ENCODE measurements around the gene AGBL4.

Gene AGBL4

DNA sequence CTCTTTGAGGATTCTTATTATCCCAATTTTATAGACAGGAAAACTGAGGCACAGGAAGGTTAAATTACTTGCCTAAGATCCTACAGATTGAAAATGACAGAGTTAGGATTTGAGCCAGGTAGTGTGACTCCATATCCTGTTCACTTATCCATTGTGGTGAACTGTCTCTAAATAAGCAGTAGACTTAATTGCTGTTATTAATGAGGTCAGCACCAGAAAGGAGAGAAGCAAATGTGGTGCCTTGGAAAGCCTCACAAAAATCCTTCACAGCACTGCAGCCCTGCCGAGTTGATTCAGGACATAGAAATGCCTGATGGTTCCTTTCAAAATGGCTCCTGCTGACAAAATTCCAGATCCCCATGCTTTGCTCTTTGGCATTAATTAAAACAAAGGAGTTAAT, 1053.8 kb downstream of the AGBL4 start:
- no peaks in the 10 kb centered on the region for H3K36me3 ChIP-seq (ENCODE audit: insufficient read depth, low read length)
- H3K27ac ChIP-seq (ENCODE audit: low read depth, low read length) = no peak overlapping the region
- H3K4me1 ChIP-seq (ENCODE audit: insufficient read depth, low read length) = no peaks in the 10 kb centered on the region
- H3K4me3 ChIP-seq (ENCODE audit: low read length) = no peak overlapping the region
- no peak overlapping the region for H3K9ac ChIP-seq (ENCODE audit: low read depth, low read length)
- peaks cover 8% of the 10 kb centered on the region for H3K9me3 ChIP-seq (ENCODE audit: insufficient read depth, low read depth, low read length)
- no peaks in the 10 kb centered on the region for H3K27me3 ChIP-seq (ENCODE audit: insufficient read depth, low read length)
- 95% methylated on average over 1 of the region's 1 CpG for WGBS

- H3K4me1 ChIP-seq (ENCODE audit: insufficient read depth, low read length) = no peaks in the 10 kb centered on the region
- H3K36me3 ChIP-seq (ENCODE audit: insufficient read depth, low read length) = no peaks in the 10 kb centered on the region
- no peak overlapping the region for H3K27ac ChIP-seq (ENCODE audit: low read depth, low read length)
- peaks cover 2% of the 10 kb centered on the region; the same call in 1 of the 2 replicates for H3K9me3 ChIP-seq (ENCODE audit: insufficient read depth, low read depth, low read length)
- no peak overlapping the region for H3K4me3 ChIP-seq (ENCODE audit: low read length)
- 35% methylated on average over 3 of the region's 3 CpGs for WGBS
- no peaks in the 10 kb centered on the region for H3K27me3 ChIP-seq (ENCODE audit: insufficient read depth, low read length)
- no peak overlapping the region for H3K9ac ChIP-seq (ENCODE audit: low read depth, low read length)
Measured at GRCh38 chr1:48967318-48967717, 1056.4 kb downstream of the AGBL4 start.

DNA sequence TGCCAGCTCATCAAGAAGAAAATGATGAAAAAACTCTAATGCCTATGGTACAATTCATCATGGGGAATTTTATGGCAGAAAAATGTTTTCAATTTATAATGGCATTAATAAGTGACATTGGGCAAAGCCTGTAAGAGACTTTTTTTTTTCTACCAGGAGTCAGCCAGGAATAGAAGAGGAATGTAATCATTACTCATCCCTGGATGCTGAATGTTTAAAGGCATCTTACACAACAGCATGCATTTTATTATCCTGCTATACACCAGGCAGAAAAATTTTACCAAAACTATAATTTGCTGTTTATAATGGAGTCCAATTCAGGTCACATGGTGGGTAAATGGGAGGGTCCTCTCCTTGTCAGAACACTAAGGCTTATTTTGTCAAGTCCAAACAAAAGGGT, 1057.2 kb downstream of the AGBL4 start:
- peaks cover 2% of the 10 kb centered on the region; the same call in 1 of the 2 replicates for H3K9me3 ChIP-seq (ENCODE audit: insufficient read depth, low read depth, low read length)

GRCh38 chr1:48960320-48960719, 1063.4 kb downstream of the AGBL4 start:
- H3K27ac ChIP-seq (ENCODE audit: low read depth, low read length) = no peak overlapping the region
- H3K4me3 ChIP-seq (ENCODE audit: low read length) = no peak overlapping the region
- no peaks in the 10 kb centered on the region for H3K4me1 ChIP-seq (ENCODE audit: insufficient read depth, low read length)
- H3K27me3 ChIP-seq (ENCODE audit: insufficient read depth, low read length) = no peaks in the 10 kb centered on the region
- H3K9ac ChIP-seq (ENCODE audit: low read depth, low read length) = no peak overlapping the region
- H3K9me3 ChIP-seq (ENCODE audit: insufficient read depth, low read depth, low read length) = no peaks in the 10 kb centered on the region; the same call in 1 of the 2 replicates
- no peaks in the 10 kb centered on the region for H3K36me3 ChIP-seq (ENCODE audit: insufficient read depth, low read length)

More for the DNA sequence above, 1057.2 kb downstream of the AGBL4 start:
- Histone ChIP-seq H3K36me3 (ENCODE audit: insufficient read depth, low read length) (no peaks in the 10 kb centered on the region), H3K4me1 (ENCODE audit: insufficient read depth, low read length) (no peaks in the 10 kb centered on the region), H3K4me3 (ENCODE audit: low read length) (no peak overlapping the region), H3K9ac (ENCODE audit: low read depth, low read length) (no peak overlapping the region), H3K27me3 (ENCODE audit: insufficient read depth, low read length) (no peaks in the 10 kb centered on the region), H3K27ac (ENCODE audit: low read depth, low read length) (no peak overlapping the region)

GRCh38 chr1:48955774-48956173, 1068.0 kb downstream of the AGBL4 start:
- no peaks in the 10 kb centered on the region for H3K36me3 ChIP-seq (ENCODE audit: insufficient read depth, low read length)
- H3K9me3 ChIP-seq (ENCODE audit: insufficient read depth, low read depth, low read length) = no peaks in the 10 kb centered on the region
- no peak overlapping the region for H3K9ac ChIP-seq (ENCODE audit: low read depth, low read length)
- H3K27me3 ChIP-seq (ENCODE audit: insufficient read depth, low read length) = no peaks in the 10 kb centered on the region
- H3K4me1 ChIP-seq (ENCODE audit: insufficient read depth, low read length) = no peaks in the 10 kb centered on the region
- no peak overlapping the region for H3K4me3 ChIP-seq (ENCODE audit: low read length)
- no peak overlapping the region for H3K27ac ChIP-seq (ENCODE audit: low read depth, low read length)

DNA sequence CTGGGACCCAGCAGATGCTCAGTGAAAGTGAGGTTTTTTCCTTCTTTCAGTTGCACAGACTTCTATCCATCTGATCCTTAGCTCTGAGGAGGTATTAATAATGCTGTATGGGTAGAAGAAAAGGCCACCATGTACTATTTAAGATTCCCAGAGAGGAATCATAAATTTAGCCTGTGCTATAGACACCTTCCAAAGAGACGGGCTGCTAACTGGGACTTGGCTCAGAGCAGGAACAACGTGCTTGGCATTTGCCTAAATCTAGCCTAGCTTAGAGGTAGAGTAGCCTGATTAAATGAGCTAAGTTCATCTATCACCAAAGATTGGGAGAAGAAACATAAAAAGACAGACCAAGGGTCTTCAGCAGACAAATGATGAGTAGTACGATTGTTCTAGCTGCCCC, 1070.1 kb downstream of the AGBL4 start:
- Histone ChIP-seq H3K27ac (ENCODE audit: low read depth, low read length) (no peak overlapping the region), H3K9ac (ENCODE audit: low read depth, low read length) (no peak overlapping the region), H3K36me3 (ENCODE audit: insufficient read depth, low read length) (no peaks in the 10 kb centered on the region), H3K9me3 (ENCODE audit: insufficient read depth, low read depth, low read length) (no peaks in the 10 kb centered on the region), H3K4me3 (ENCODE audit: low read length) (no peak overlapping the region), H3K27me3 (ENCODE audit: insufficient read depth, low read length) (no peaks in the 10 kb centered on the region), H3K4me1 (ENCODE audit: insufficient read depth, low read length) (no peaks in the 10 kb centered on the region)
- 76% methylated on average over 3 of the region's 3 CpGs for WGBS

DNA sequence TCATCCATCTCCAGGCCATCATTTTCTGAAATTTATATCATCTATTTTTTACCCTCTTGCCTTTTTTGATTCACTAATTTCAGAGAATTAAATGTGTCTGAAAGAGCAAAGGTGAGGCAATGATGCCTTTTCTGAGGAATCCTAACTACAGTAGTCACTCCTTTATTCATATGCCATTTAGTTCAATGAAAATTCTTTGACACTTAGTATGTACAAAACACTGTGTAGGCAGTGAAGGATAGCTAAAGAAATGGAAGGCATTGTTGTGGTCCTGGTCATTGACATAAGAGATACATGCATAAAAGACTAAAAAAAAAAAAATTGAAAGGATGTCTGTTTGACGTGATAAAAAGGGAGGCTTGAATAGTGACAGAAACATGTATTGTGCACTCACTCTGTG, 1075.2 kb downstream of the AGBL4 start:
- H3K36me3 ChIP-seq (ENCODE audit: insufficient read depth, low read length) = no peaks in the 10 kb centered on the region
- no peak overlapping the region for H3K27ac ChIP-seq (ENCODE audit: low read depth, low read length)
- 87% methylated on average over 1 of the region's 1 CpG for WGBS
- no peak overlapping the region for H3K9ac ChIP-seq (ENCODE audit: low read depth, low read length)
- H3K4me1 ChIP-seq (ENCODE audit: insufficient read depth, low read length) = no peaks in the 10 kb centered on the region
- no peak overlapping the region for H3K4me3 ChIP-seq (ENCODE audit: low read length)
- H3K9me3 ChIP-seq (ENCODE audit: insufficient read depth, low read depth, low read length) = no peaks in the 10 kb centered on the region
- no peaks in the 10 kb centered on the region for H3K27me3 ChIP-seq (ENCODE audit: insufficient read depth, low read length)

- H3K9ac ChIP-seq (ENCODE audit: low read depth, low read length) = no peak overlapping the region
- H3K4me1 ChIP-seq (ENCODE audit: insufficient read depth, low read length) = no peaks in the 10 kb centered on the region
- no peaks in the 10 kb centered on the region for H3K27me3 ChIP-seq (ENCODE audit: insufficient read depth, low read length)
- no peak overlapping the region for H3K4me3 ChIP-seq (ENCODE audit: low read length)
- no peaks in the 10 kb centered on the region for H3K36me3 ChIP-seq (ENCODE audit: insufficient read depth, low read length)
- H3K9me3 ChIP-seq (ENCODE audit: insufficient read depth, low read depth, low read length) = no peaks in the 10 kb centered on the region
- no peak overlapping the region for H3K27ac ChIP-seq (ENCODE audit: low read depth, low read length)
- WGBS = 73% methylated on average over 13 of the region's 13 CpGs
Measured at GRCh38 chr1:48947761-48948537, 1075.8 kb downstream of the AGBL4 start.

- Histone ChIP-seq H3K4me3 (ENCODE audit: low read length) (no peak overlapping the region), H3K27ac (ENCODE audit: low read depth, low read length) (no peak overlapping the region), H3K9me3 (ENCODE audit: insufficient read depth, low read depth, low read length) (no peaks in the 10 kb centered on the region), H3K36me3 (ENCODE audit: insufficient read depth, low read length) (no peaks in the 10 kb centered on the region), H3K4me1 (ENCODE audit: insufficient read depth, low read length) (no peaks in the 10 kb centered on the region), H3K27me3 (ENCODE audit: insufficient read depth, low read length) (no peaks in the 10 kb centered on the region), H3K9ac (ENCODE audit: low read depth, low read length) (no peak overlapping the region)
- 90% methylated on average over 1 of the region's 2 CpGs for WGBS
Measured at GRCh38 chr1:48946070-48946469, 1077.7 kb downstream of the AGBL4 start.

DNA sequence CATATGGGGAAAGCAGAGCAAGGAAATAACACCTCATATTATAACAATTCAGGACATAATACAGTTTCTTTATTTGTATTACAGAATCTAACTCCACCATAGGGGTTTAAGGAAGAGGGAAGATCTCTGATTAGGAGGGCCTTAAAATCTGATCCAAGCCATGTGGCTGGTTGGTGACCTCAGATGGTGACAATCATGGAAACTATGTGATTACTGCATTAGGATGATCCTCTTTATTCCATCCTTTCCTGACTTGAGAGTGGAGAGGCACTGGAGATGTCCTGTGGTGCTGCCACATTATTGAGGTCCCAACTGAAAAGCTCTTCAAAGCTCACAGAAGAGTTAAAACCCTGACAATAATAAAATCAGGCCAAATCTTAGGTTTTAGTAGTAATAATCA, 1078.9 kb downstream of the AGBL4 start:
- Histone ChIP-seq H3K27ac (ENCODE audit: low read depth, low read length) (no peak overlapping the region), H3K36me3 (ENCODE audit: insufficient read depth, low read length) (no peaks in the 10 kb centered on the region), H3K9me3 (ENCODE audit: insufficient read depth, low read depth, low read length) (no peaks in the 10 kb centered on the region), H3K4me1 (ENCODE audit: insufficient read depth, low read length) (no peaks in the 10 kb centered on the region), H3K27me3 (ENCODE audit: insufficient read depth, low read length) (no peaks in the 10 kb centered on the region), H3K9ac (ENCODE audit: low read depth, low read length) (no peak overlapping the region), H3K4me3 (ENCODE audit: low read length) (no peak overlapping the region)

- H3K9me3 ChIP-seq (ENCODE audit: insufficient read depth, low read depth, low read length) = no peaks in the 10 kb centered on the region
- WGBS = 78% methylated on average over 5 of the region's 5 CpGs
- no peak overlapping the region for H3K27ac ChIP-seq (ENCODE audit: low read depth, low read length)
- no peak overlapping the region for H3K4me3 ChIP-seq (ENCODE audit: low read length)
- no peaks in the 10 kb centered on the region for H3K36me3 ChIP-seq (ENCODE audit: insufficient read depth, low read length)
- no peaks in the 10 kb centered on the region for H3K27me3 ChIP-seq (ENCODE audit: insufficient read depth, low read length)
- no peaks in the 10 kb centered on the region for H3K4me1 ChIP-seq (ENCODE audit: insufficient read depth, low read length)
- H3K9ac ChIP-seq (ENCODE audit: low read depth, low read length) = no peak overlapping the region
Measured at GRCh38 chr1:48943826-48944225, 1079.9 kb downstream of the AGBL4 start.

- Histone ChIP-seq H3K36me3 (ENCODE audit: insufficient read depth, low read length) (no peaks in the 10 kb centered on the region), H3K27me3 (ENCODE audit: insufficient read depth, low read length) (no peaks in the 10 kb centered on the region), H3K9me3 (ENCODE audit: insufficient read depth, low read depth, low read length) (no peaks in the 10 kb centered on the region), H3K9ac (ENCODE audit: low read depth, low read length) (no peak overlapping the region), H3K27ac (ENCODE audit: low read depth, low read length) (no peak overlapping the region), H3K4me1 (ENCODE audit: insufficient read depth, low read length) (no peaks in the 10 kb centered on the region), H3K4me3 (ENCODE audit: low read length) (no peak overlapping the region)
- 85% methylated on average over 1 of the region's 1 CpG for WGBS
Measured at GRCh38 chr1:48943393-48943792, 1080.4 kb downstream of the AGBL4 start.
